ENCODE results near the gene SAP30.

SAP30 gene

DNA sequence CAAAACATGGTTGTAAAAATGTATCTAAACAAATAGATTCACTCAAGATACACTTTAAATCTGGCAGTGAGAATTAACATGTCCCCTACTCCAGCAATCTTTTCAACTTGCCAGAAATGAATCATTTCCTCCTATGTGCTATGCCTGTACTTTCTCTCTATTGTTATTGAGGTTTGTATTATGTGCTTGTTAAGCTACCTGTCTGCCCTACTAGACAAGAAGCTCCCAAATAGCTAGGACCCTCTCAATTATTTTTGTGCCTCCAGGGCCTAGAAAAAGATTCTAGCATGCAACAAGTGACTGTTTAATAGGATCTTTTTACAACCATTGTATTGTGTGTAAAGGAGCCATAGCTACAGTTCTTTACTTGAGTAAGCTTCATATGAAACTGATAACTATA, 3.5 kb upstream of the SAP30 start:
- no peak for DNase-seq (ENCODE audit: low read depth, low spot score)

DNA sequence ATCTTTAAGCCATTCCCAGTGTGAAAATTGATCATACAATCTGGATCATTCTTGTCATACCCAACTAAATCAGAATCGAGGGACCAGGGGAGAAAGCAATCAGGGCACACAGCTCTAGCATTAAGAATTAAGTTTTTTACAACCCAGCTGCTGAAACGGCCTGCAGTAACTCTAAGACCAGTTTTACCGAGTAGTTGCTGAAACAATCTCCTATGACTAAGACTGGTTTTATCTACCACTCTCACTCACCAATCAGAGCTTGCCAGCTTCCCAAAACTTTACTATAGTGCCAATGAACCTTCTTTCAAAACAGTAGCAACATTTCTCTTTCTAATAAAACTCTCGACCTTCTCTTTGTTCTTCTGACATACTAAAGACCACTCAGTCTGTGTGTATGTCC, 2.8 kb upstream of the SAP30 start:
- DNase-seq (ENCODE audit: low read depth, low spot score): no peak

DNA sequence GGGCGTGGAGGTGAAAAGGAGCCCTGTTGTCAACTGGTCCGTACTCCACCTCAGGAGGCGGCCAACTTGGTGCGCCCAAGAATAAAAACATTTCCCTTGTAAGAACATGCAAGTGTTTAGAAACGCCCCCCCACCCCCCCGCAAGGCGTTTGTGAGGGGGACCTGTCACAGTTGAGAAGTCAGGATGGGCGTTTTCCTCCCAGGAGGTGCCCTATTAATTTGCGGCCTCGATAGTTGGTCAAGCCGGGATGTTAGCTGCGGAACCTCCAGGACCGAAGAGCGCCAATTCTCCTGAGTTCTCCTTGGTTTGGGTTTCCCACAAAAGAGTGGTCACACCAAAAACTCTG, 651 bp upstream of the SAP30 start:
- DNase-seq (ENCODE audit: low read depth, low spot score): no peak

DNA sequence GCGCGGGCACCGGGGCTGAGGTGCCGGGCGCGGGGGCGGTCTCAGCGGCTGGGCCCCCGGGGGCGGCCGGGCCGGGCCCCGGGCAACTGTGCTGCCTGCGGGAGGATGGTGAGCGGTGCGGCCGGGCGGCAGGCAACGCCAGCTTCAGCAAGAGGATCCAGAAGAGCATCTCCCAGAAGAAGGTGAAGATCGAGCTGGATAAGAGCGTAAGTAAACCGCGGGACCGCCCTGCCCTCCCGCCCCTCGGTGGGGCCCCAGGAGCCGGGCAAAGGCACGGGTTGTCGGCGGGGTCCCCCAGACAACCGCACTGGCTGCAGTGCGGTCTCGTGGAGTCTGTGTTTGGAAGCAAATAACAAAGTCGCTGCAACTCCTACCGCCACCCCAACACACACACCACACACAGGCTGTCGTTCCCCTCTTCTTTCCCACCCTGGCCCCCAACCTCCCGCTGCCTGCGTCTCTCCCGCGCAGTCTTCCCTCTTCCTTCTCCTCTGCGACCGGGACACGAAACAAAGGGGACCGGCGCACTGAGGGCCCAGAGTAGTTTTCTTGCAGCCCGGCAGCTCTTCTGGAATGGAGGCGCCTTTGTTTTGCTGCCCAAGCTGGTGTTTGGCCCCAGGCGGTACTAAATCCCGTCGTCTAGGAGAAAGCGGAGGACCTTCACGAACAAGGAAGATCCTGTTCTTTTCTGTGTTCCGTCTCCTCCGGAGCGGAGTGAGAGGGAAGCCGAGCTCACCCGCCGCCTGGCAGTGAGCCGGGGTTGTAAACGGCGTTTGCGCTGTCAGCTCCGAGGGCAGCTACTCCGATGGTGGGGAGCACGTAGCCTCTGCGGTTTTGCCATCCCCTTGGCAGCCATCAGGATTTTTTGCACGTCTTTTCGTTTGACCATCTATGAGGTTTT, 788 bp downstream of the SAP30 start:
- peak; percentile 87 for DNase-seq (ENCODE audit: low read depth, low spot score)

DNA sequence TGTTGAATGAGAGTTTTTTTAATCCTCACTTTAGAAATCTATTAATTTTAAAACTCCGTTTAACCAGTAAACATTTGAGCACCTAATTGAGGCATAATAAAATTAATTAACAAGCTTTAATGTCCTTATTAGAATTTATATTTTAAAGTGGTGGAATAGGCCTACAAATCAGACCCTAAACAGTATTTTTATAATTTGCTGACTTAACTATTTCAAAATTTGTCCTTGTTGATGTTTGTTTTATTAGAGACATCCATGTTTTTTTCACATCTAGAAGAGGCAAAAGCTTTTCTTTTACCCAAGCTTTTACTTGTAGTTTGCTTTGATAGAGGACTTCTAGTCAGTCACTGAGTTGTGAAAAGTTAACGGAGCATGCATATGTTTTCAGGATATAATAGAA, 3.8 kb downstream of the SAP30 start:
- no peak for DNase-seq (ENCODE audit: low read depth, low spot score)

DNA sequence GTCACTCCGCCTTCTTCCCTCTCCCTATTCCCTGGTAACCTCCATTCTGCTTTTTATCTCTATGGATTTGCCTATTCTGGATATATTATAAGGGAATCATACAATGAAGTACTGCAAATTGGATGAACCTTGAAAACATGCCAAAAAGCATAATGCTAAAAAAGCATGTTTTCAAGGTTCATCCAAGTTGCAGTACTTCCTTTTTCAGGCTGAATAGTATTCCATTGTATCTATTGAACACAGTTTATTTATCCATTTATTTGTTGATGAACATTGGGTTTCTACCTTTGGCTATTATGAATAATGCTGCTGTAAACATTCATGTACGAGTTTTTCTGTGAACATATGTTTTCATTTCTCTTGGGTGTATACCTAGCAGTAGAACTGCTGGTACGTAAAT, 9.2 kb downstream of the SAP30 start:
- no peak for DNase-seq (ENCODE audit: low read depth, low spot score)

DNA sequence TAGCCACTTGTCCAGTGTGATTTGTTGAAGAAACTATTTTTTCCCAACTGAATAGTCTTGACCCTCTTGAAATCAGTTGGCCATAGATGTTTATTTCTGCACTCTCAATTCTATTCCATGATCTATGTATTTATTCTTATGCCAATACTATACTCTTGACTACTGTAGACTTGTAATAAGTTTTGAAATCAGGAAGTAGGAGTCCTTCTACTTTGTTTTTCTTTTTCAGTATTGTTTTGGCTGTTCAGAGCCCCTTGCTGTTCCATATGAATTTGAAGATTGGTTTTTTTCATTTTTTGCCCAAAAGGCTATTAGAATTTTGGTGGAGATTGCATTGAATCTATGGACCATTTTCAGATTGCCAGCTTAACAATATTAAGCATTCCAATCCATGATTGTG, 10.2 kb downstream of the SAP30 start:
- no peak for DNase-seq (ENCODE audit: low read depth, low spot score)

DNA sequence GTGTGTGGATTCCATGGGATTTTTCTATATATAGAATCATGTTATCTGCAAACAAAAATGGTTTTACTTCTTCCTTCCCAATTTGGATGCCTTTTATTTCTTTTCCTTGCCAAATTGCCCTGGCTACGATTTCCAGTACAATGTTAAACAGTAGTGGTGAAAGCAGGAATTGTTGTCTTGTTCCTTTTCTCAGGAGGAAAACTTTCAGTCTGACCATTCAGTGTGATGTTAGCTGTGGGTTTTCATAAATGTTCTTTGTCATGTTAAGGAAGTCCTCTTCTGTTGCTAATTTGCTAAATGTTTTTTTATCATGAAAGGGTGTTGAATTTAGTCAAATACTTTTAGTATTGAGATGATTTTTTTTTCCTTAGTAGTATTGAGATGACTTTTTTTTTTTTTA, 10.9 kb downstream of the SAP30 start:
- no peak for DNase-seq (ENCODE audit: low read depth, low spot score)

DNA sequence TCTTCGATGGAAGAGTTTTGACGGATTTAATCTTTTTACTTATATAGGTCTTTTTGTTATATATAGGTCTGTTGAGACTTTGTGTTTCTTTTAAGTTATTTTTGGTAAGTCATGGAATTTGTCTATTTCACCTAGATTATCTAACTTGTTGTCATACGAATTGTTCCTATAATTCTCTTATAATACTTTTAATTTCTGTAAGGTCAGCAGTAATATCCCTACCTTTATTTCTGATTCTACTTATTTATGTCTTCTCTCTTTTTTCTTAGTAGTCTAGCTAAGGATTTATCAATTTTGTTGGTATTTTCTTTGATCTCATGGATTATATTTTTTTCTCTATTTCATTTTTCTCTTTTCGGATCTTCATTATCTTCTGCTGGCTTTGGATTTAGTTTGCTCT, 11.6 kb downstream of the SAP30 start:
- no peak for DNase-seq (ENCODE audit: low read depth, low spot score)

DNA sequence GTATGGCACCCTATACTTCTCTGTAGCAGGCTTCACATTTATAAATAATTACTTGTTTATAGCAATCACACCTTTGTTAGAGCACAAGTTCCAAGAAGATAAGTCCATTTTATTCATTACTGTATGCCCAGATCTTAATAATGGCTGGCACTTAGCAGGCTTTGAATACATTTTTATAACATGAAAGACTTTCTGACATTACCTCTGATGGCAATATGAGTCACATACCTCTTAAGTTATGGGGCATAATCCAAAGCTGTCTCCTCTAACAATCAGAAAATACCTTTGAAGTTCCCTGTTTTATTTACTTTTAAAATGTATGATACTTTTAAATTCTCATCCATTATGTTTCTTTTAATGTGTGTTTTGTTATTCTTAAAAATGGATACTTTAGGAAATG, 16.0 kb downstream of the SAP30 start:
- DNase-seq (ENCODE audit: low read depth, low spot score): no peak

DNA sequence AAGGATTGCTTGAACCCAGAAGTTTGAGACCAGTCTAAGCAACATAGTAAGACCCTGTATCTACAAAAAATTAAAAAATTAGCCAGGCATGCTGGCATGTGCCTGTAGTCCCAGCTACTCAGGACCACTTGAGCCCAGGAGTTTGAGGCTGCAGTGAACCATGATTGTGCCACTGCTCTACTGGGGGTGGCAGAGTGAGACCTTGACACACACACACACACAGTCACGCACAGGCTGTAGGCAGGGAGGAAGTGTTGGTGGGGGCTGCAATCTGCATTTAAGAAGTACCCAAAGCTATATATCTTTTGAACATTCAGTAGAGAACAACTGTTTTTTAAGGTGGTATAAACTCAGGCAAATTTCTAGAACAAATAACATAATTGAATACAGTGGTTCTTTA, 20.9 kb downstream of the SAP30 start:
- no peak for DNase-seq (ENCODE audit: low read depth, low spot score)

DNA sequence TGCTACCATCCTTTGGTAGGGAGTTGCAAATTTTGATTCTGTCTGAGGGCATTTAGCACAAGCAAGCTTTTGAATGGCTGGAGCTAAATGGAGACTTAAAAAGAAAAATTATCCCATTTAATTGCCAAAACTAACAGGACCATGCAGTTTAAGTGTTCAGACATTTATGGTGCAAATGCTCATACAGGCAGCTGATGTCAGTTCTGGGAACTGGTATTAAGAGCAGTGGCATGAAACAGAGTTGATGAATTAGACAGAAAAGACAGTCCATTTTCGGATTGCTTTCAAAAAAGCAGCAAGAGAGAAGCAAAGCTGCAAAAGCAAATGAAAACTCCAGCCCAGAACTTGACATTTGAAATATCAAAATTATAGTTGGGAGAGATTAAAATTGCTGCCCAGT, 26.9 kb downstream of the SAP30 start:
- DNase-seq (ENCODE audit: low read depth, low spot score): no peak

DNA sequence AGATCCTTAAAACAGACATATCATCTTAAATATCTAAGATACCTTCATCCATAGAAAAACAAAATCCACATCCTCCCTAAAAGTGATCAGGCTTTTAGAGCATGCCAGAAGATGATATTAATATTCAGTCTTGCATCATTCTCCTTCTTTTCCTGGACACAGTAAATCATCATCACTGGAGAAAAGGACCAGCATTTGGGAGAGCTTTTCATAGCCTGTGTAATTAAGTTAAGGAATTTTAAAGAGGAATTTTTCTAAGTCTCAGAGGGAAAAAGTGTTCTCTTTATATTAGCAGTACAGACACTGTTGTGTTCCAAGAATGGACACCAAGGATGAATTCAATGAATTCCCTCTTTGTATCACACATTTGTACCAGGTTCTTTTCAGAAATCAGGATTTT, 27.5 kb downstream of the SAP30 start:
- DNase-seq (ENCODE audit: low read depth, low spot score): no peak

DNA sequence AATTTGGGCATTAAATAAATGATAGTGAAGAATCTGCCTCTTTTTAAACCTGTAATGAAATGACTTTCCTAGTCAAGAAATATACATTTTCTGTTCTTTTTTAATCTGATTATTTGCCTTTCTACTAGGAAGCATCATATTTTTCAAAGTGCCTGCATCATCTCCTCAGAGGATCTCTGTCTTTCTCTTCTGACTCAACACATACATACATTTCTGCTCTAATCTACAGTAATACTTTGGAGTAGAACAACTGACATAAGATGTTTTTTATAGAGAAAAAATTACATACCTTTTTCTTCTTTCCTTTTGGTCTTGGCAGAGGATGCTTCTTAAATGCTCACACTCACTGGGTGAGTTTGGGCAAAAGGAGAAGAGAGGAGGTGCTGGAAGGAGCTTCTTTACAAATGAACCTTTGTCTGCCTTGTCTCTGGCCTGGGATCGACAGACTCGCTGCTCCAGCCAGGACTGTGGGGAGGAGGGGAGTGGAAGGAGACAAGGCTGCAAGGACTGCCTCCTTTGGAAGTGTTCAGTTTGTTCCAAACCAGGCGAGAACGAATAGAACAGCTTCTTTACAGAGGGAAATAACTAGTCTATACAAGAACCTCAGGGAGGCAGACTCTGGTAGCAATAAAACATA, 28.1 kb downstream of the SAP30 start, which contains the start of gene SCRG1:
SCRG1 (minus strand) TSS at position 338 of the 637 bp plus-strand sequence. CDS start 7,702 bp downstream, outside the sequence.
- DNase-seq (ENCODE audit: low read depth, low spot score): peak; percentile 12

DNA sequence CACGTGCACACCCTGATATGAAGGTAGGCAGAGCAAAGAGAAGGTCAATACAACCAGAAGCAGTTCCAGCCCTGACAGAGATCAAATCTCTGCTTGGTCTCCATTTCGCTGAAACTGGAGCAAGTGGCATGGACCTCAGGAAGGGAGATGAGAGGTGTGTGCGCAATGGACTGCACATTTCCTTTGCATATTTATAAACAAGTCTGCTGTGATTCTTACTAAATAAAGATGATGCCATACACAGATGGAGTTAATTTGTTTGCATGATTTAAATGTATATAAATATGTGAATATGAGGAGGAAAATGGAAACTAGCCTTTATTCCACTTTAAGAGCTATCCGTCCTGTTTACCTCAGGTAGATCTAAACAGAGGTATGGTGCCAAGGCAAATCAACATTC, 30.3 kb downstream of the SAP30 start:
- no peak for DNase-seq (ENCODE audit: low read depth, low spot score)

DNA sequence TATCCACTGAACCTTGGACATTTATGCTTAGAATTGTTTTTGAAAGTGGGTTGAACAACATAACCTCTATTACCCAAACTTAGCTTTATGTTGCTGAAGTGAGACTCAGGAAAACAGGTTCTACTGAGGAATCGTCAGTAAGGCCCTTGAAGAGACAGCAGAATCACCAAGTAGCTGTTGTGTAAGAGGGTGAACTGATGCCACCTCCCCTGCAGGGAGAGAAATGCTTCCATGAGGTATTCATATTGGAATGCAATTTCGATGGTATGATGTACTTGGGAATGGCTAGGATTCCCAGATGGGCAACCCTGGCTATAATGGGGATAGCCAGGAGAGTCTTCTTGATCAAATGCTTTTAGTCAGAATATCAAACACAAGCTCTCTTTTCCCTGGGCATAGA, 32.3 kb downstream of the SAP30 start:
- no peak for DNase-seq (ENCODE audit: low read depth, low spot score)

DNA sequence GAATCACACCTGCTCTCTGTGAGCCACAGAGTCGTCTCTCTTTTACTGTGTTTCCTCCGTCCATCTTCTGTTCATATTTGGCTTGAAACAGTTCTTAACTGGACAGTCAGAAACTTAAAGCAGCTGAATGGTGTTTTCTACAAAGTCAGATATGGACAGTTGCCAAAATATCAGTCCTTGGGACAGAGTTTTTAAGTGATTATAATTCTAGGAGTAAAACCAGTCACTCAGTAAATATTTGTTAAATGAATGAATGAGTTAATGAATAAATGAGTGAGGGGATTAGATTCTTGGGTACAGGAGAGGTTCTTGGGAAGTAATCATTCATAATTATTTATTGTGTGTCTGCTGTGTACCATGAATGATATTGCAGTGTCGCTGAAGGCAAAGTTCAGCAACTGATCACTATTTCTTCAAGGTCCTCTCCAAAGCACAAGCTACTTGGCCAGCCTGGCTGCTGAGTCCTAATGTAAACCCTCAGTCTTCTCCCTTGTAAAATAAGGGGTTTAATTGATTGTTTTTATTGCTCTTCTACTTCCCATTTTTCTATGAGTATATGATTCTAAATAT, 33.6 kb downstream of the SAP30 start:
- no peak for DNase-seq (ENCODE audit: low read depth, low spot score)

DNA sequence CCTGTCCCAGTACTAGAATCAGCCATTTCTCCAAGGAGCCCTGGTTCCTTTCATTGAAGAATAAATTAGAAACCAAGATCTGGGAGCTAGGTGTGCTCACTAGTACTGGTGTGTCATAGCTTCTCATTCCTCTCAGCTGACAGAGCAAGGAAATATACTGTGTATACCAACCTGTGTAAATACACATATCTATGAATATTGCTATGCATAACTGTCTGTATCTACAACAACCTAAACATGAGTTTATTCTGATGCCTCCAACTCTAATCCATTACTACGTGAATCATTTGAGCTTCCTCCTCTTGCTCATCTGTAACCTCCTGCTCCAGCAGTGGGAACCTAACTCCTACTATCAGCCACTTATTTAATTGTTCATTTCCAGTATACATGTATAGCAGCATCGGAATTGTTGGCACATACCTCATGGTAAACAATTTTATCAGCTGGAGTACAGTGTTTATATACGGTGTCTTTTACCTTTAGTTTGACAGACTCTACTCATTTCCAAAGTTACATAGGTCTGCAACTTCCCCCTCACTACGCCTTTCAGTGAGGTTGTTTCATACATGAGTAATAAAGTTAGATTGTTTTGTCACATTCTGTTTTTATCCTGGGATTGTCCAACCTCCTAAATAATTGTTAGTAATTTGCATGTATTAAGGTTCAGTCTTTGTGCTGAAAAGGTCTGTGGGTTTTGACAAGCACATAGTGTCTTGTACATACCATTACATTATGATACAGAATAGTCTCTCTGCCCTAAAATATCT, 35.3 kb downstream of the SAP30 start:
- DNase-seq (ENCODE audit: low read depth, low spot score): no peak

DNA sequence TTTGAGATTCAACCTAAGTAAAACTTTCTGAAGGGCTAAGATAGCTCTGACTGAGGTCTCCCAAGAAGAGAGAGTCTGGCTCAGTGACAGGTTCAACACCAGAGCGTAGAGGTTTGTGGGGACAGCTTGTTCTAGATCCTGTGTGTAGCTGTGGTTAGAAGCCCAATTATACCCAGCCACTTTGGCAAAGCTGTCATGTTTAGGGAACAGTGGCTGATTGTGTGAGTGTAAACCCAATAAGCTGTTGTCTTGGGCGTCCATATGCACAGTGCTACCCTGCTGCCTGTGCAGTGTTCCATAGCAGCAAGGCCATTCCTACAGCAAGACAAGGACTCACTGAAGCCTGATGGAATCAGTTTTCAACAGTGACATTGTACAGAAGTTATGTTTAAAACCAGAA, 39.3 kb downstream of the SAP30 start:
- DNase-seq (ENCODE audit: low read depth, low spot score): no peak

DNA sequence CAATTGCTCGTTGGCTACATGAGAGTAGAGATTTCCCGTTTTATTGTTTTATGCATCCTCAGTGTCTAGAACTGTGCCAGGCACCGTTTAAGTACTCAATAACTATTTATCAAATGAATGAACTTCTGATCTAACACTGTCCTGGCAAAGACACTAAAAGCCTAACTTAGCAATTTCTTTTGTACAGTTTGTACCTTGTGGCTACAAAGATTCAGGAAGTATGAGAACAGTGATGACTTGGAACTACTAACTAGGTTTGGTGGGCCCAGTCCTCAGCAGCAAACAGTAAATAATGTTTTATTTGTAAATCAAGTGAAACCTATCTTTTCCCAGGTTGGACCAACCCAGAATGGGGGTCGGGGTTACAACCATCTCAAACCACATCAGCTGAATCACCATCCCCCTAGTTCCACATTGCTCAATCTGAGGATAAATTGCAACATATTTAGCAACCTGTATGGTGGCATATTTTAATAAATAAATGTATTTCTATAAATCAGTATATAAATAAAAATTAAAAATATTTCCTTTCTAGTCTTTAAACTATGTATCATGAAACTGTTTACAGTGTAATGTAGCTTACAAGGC, 40.4 kb downstream of the SAP30 start:
- DNase-seq (ENCODE audit: low read depth, low spot score): no peak

DNA sequence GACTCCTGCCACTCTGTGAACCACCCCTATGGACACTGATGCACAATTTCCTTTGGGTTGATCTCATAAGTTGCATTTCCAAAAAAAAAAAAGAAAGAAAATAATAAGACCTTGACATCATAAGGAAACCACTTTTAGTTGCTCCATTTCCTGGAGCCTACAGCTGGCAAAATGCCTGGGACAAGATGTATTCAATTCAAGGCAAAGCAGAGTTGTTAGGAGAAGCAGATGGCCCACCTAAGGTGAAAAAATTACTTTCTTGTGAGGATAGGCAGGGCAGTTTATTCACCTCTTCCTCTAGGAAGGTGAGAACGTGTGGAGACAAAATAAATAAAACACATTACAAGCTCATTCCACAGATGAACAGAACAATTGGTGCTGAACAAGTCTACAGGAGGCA, 42.3 kb downstream of the SAP30 start:
- no peak for DNase-seq (ENCODE audit: low read depth, low spot score)

DNA sequence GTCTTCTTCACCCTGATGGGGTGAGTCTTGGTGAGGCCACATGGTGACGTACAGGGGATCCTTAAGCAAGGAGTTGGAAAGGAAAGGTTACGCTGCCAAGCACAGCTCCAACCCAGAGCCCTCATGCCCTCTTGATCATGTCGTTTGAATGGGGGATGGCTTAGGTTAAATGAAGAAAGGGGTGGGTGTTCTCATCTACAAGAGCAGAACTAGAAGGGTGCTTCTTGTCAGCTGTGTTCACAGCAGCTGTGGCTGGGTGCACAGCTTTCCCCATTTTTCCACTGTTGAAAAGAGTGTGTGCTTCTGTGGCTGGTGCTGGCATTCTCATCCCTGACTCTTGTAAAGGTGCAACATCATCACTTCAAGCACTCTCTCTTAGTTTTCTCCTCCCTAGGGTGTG, 43.7 kb downstream of the SAP30 start:
- DNase-seq (ENCODE audit: low read depth, low spot score): no peak
